HG03342 (cell line): ENCODE measurements around the gene CBR1.
"Not testable (repeated sequence)": the region's sequence is repeated elsewhere in the genome, so short reads cannot be mapped to it uniquely, and the experiment has no call there.

ENCODE experiments used
- ATAC-seq: cut with Tn5 transposase; IDR thresholded peaks from one replicate; pipeline ENCODE4 v1.9.1; 2021; ENCODE audit warnings: mild to moderate bottlenecking, moderate library complexity; ENCODE audit not compliant: unreplicated experiment

The CBR1 gene

GRCh38 chr21:36077758-36078157 is 7.9 kb downstream of the CBR1 start:
- ATAC-seq, result no peak

- ATAC-seq, result peak; percentile 68
Measured at GRCh38 chr21:36079010-36079649, 9.3 kb downstream of the CBR1 start.

- no peak for ATAC-seq
Measured at GRCh38 chr21:36079671-36080070, 9.8 kb downstream of the CBR1 start.

- no peak for ATAC-seq
Measured at GRCh38 chr21:36080386-36080785, 10.6 kb downstream of the CBR1 start.

GRCh38 chr21:36082237-36082664 is 12.4 kb downstream of the CBR1 start:
- no peak for ATAC-seq

GRCh38 chr21:36087362-36088138 is 17.7 kb downstream of the CBR1 start:
- ATAC-seq, result no peak

GRCh38 chr21:36089946-36090345 is 20.1 kb downstream of the CBR1 start:
- ATAC-seq, result no peak

- no peak for ATAC-seq
Measured at GRCh38 chr21:36092681-36093080, 22.9 kb downstream of the CBR1 start.

GRCh38 chr21:36093512-36093911 is 23.7 kb downstream of the CBR1 start:
- no peak for ATAC-seq

GRCh38 chr21:36096398-36097290 is 26.8 kb downstream of the CBR1 start:
- ATAC-seq, result no peak

GRCh38 chr21:36097427-36098181 is 27.8 kb downstream of the CBR1 start:
- ATAC-seq, result peak; percentile 84

GRCh38 chr21:36098182-36098532 is 28.3 kb downstream of the CBR1 start:
- ATAC-seq, result no peak

GRCh38 chr21:36099000-36099399 is 29.2 kb downstream of the CBR1 start:
- ATAC-seq, result no peak

- ATAC-seq, result not testable (repeated sequence)
Measured at GRCh38 chr21:36099695-36100211, 29.9 kb downstream of the CBR1 start.

- ATAC-seq, result no peak
Measured at GRCh38 chr21:36100971-36101641, 31.3 kb downstream of the CBR1 start.

- no peak for ATAC-seq
Measured at GRCh38 chr21:36103434-36103833, 33.6 kb downstream of the CBR1 start.

GRCh38 chr21:36104317-36105300 is 34.8 kb downstream of the CBR1 start:
- no peak for ATAC-seq

GRCh38 chr21:36105327-36105842 is 35.6 kb downstream of the CBR1 start:
- no peak for ATAC-seq

- no peak for ATAC-seq
Measured at GRCh38 chr21:36109868-36110267, 40.0 kb downstream of the CBR1 start.
